BE2C (cell line): Measurements from ENCODE around the gene TFCP2L1.

Experiments used
- DNase-seq: peaks from one replicate; pipeline ENCODE4 v3.0.0-alpha.2; 2020
- H3K27me3 ChIP-seq: fragments of 250-450 bp; sonication (Bioruptor Pico); 2 replicates; pipeline ENCODE4 v1.5.1; 2020; ENCODE audit warnings: mild to moderate bottlenecking
- H3K36me3 ChIP-seq: fragments of 250-450 bp; sonication (Bioruptor Pico); 2 replicates; pipeline ENCODE4 v1.5.1; 2020; ENCODE audit warnings: mild to moderate bottlenecking
- H3K4me1 ChIP-seq: fragments of 250-450 bp; sonication (Bioruptor Pico); 2 replicates; pipeline ENCODE4 v1.5.1; 2020
- H3K4me3 ChIP-seq: 2 replicates; pipeline ENCODE4 v1.5.1; 2011; ENCODE audit warnings: low read depth, low read length
- H3K9me3 ChIP-seq: fragments of 250-450 bp; sonication (Bioruptor Pico); 2 replicates; pipeline ENCODE4 v1.5.1; 2020
- TF ChIP-seq, protein P1 (sequence below): IDR thresholded peaks from 2 replicates; pipeline ENCODE4 v1.5.1; 2012; ENCODE audit warnings: mild to moderate bottlenecking, low read depth, low read length

The TFCP2L1 gene

DNA sequence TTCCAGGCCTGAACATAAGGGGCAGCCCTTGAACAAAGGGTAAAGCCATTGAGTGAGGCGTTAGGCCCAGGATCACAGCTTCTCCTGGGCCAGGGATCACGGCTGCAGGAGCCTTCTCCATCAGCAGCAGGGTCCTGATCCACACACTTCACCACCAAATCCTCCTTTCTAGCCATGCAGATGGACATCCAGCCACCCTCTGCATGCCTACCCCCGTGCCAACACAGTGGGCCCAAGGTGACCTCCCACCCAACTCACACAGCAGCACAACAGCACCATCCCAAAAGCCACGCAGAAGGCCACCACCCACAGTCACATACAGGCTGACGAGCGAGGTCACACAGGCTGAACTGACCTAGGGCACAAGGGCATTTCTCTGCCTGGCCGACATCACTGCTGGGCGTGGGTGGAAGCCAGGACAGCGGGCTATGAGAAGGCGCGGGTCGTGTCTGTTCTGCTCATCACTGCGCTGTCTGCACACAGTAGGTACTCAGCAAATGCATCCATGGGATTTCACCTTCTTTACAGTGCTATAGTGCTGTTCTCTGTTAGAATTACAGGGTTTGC, 31.2 kb downstream of the TFCP2L1 start:
- H3K27me3 ChIP-seq: no peaks in the 10 kb centered on the region
- DNase-seq: no peak
- H3K4me1 ChIP-seq: no peaks in the 10 kb centered on the region
- no peak overlapping the region for H3K4me3 ChIP-seq
- no peaks in the 10 kb centered on the region for H3K36me3 ChIP-seq
- no peaks in the 10 kb centered on the region for H3K9me3 ChIP-seq
- TF ChIP-seq, protein P1, sequence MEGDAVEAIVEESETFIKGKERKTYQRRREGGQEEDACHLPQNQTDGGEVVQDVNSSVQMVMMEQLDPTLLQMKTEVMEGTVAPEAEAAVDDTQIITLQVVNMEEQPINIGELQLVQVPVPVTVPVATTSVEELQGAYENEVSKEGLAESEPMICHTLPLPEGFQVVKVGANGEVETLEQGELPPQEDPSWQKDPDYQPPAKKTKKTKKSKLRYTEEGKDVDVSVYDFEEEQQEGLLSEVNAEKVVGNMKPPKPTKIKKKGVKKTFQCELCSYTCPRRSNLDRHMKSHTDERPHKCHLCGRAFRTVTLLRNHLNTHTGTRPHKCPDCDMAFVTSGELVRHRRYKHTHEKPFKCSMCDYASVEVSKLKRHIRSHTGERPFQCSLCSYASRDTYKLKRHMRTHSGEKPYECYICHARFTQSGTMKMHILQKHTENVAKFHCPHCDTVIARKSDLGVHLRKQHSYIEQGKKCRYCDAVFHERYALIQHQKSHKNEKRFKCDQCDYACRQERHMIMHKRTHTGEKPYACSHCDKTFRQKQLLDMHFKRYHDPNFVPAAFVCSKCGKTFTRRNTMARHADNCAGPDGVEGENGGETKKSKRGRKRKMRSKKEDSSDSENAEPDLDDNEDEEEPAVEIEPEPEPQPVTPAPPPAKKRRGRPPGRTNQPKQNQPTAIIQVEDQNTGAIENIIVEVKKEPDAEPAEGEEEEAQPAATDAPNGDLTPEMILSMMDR: no peak

GRCh38 chr2:121253021-121253673, 31.9 kb downstream of the TFCP2L1 start:
- H3K27me3 ChIP-seq: no peaks in the 10 kb centered on the region
- DNase-seq: no peak
- no peaks in the 10 kb centered on the region for H3K36me3 ChIP-seq
- H3K4me3 ChIP-seq: no peak overlapping the region
- H3K9me3 ChIP-seq: no peaks in the 10 kb centered on the region
- TF ChIP-seq, protein P1: no peak
- H3K4me1 ChIP-seq: no peaks in the 10 kb centered on the region

DNA sequence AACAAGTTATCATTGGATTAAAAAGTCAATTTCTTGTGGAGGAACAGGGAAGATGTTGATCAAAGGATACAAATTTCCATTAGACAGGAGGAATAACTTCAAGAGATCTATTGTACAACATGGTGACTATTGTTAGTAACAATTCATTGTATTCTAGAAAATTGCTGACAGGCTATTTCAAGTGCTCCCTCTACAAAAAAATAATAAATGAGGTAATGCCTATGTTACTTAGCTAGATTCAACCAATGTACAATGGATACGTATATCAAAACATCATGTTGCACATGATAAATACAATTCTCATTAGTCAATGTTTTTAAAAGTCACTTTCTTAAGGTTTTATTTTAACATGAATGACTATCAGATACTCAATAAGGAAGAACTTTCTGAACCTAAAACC, 33.5 kb downstream of the TFCP2L1 start:
- no peaks in the 10 kb centered on the region for H3K27me3 ChIP-seq
- TF ChIP-seq, protein P1: no peak
- no peaks in the 10 kb centered on the region for H3K4me1 ChIP-seq
- no peak overlapping the region for H3K4me3 ChIP-seq
- H3K36me3 ChIP-seq: no peaks in the 10 kb centered on the region
- DNase-seq: no peak
- H3K9me3 ChIP-seq: no peaks in the 10 kb centered on the region

DNA sequence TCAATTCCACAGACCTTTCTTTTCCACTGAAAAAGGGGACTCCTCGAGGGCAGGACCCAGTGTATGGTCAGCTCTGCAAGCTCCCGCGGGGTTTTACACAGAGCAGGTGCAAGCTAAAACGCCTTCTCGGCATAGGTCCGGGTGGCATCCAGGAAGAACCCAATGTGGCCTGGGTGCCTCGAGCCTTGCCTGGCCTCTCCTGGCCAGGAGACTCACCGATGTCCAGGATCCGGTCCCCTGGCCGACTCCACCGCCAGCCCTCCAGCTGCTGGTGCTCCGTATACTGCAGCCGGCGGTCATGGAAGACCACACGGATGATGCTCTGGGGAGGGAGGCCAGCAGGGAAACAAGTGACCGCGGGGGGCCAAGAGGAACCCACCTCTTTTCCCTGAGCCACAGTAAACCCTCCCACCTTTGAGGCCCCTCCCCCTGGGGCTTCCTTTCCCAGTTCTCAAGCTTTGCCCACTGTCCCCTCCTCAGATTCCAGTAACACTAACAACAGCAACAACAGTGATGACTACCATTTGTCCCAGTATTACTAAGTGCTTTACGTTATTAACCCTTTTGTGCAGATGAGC, 36.1 kb downstream of the TFCP2L1 start:
- H3K9me3 ChIP-seq: no peaks in the 10 kb centered on the region
- DNase-seq: no peak
- no peaks in the 10 kb centered on the region for H3K27me3 ChIP-seq
- TF ChIP-seq, protein P1: no peak
- no peaks in the 10 kb centered on the region for H3K4me1 ChIP-seq
- H3K36me3 ChIP-seq: no peaks in the 10 kb centered on the region
- H3K4me3 ChIP-seq: no peak overlapping the region

DNA sequence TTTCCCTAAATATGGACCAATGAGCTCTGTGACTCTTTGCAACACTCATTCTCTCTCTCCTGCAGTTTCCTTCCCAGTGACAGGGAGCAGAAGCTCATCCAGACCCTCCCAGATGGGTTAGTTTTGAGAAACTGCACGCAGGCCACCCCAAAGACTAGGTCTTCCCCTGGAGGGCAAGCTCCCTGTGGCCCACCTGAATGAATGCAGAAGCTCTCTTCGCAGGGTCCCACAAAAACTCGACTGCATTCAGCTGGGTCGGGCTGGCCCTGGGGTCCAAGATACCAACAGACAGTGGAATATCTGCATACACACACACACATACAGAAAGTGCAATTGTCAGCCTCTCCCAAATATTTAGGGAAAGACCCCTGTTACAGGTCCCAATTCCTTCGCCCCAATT, 37.0 kb downstream of the TFCP2L1 start:
- Histone ChIP-seq H3K36me3 (no peaks in the 10 kb centered on the region), H3K9me3 (no peaks in the 10 kb centered on the region), H3K27me3 (no peaks in the 10 kb centered on the region), H3K4me3 (no peak overlapping the region), H3K4me1 (no peaks in the 10 kb centered on the region)
- TF ChIP-seq, protein P1: no peak
- DNase-seq: no peak

GRCh38 chr2:121247534-121247933, 37.5 kb downstream of the TFCP2L1 start:
- no peaks in the 10 kb centered on the region for H3K4me1 ChIP-seq
- H3K9me3 ChIP-seq: no peaks in the 10 kb centered on the region
- H3K4me3 ChIP-seq: no peak overlapping the region
- H3K27me3 ChIP-seq: no peaks in the 10 kb centered on the region
- H3K36me3 ChIP-seq: no peaks in the 10 kb centered on the region
- TF ChIP-seq, protein P1: no peak
- DNase-seq: no peak
